Measurements from ENCODE around the gene EME2.
"Not testable (repeated sequence)": the region's sequence is repeated elsewhere in the genome, so short reads cannot be mapped to it uniquely, and the experiment has no call there.

EME2 gene

DNA sequence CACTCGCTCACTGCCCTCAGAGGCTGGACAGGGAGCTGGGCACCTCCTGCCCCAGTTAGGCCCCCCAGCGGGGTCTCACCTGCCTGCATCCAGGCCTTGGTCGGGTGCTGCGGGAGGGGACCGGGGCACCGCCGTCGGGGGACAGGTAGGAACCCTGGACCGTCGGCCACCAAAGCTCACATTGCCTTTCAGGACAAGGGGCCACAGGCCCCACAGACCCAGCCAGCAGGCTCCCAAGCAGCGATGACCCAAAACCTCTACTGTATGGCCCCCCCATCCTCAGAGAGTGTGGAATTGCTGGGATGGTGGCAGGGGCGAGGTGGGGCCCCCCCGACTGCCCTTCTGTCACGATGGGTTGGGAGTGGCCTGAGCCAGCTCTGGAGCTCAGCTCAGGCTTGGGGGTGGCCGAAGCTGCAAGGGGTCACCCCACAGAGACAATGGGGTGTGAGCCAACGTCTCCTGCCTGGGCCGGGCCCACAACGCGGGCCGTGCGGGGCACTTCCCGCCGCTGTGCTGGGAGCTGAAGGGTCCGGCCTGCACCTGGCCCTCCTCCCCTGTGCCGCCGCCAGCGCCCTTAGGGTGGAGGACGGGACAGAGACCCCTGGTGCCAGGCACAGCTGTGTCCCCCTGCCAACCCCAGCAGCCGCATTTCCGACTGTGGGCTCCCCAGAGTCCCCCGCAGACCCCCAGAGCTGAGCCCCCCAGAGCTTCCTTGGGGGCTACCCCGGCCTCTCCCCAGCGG is 20.4 kb downstream of the EME2 start:
- no peak for DNase-seq

DNA sequence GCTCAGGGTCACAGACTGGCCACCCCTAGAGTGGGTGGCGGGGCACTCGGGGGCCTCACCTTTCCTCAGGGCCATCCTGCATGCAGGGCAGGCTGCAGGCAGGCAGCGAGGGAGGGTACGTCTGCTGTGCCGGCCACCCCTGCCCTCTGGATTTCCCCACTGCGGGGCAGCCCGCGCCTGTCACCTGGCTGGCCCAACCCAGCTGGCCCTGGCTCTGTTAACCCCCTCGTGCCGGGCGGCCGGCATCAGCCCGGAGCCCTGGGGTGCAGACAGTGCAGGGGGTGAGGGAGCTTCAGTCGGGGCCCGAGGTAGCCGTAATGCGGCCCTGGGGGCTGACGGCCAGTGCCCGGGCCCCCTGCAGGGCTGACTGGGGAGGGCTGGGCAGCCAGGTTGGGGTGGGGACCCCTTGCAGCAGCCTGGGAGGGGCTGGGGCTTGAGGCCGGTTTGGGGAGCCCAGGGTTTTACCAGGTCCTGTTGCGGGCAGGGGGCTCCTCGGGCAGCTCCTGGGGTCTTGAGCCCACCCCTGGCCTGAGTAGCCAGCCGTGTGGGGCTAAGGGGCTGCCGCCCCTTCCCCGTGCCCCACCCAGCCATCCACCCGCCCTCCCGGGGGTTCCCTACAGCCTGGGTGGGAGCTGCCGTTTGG is 21.1 kb downstream of the EME2 start, which contains the start of gene IGFALS:
IGFALS (minus strand) TSS at position 128 of the 643 bp plus-strand sequence; CDS start at position 75, 53 bp downstream.
- no peak for DNase-seq

DNA sequence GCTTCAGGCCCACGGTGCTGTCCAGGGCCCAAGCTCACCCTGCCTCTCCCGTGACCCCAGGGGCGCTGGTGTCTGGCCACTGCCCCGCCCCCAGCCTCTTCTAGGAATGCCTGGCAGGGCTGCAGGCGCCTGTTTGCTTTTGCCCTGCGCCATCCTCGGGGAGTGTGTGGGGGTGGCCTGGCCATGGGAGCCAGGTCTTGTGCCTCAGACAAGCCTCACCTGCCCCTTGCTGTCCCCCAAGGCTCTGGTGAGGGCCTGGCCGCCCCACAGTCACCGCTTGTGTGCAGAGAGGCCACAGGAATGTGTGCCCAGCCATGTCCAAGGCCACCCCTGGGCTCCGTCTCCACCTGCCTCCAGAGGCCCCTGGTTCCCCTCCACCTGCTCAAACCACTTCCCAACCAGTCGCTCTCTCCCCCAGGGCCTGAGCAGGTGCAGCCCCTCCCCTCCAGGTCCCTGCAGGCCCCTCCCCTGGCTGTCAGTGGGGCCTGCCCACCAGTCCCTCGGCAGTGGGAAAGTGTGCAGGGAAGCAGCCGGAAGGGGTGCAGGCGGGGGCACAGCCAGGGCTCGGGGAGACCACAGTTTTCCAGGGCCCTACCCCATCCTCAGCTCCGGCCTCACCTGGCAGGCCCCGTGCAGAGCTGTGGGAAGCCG is 21.7 kb downstream of the EME2 start:
- no peak for DNase-seq

DNA sequence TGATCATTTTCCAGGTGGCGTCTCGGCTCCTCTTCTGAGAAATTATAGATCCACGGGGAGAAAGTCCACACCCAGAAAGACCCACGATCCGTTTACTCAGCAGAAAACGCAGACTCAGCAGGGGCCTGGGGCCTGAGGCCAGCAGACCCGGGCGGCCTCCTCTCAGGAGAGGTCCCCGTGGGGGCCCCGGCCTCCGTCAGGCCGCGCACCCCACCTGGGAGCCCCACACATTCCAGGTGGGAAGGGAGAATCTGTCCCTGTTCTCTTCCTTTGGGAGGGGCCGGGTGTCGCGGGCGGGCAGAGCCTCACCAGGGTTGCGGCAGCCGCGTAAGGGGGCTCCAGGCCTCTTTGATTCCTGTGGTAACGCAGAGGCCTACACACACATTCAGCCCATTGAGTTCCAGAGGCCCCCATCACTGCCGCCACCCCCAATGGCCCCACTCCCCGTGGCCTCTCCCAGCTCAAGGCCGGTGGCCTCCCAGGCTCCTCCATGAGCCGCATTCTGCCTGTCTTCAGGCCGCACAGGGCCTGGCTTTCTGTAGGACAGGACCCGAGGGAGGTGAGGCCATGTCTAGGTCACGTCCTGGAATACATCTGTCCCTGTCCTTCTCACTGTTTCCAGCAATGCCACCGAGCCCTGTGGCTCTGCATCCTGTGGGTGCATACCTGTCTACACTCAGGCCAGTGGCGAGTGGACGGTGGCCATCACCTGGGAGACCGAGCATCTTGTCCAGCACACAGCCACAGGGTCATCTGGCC is 22.5 kb downstream of the EME2 start:
- no peak for DNase-seq

DNA sequence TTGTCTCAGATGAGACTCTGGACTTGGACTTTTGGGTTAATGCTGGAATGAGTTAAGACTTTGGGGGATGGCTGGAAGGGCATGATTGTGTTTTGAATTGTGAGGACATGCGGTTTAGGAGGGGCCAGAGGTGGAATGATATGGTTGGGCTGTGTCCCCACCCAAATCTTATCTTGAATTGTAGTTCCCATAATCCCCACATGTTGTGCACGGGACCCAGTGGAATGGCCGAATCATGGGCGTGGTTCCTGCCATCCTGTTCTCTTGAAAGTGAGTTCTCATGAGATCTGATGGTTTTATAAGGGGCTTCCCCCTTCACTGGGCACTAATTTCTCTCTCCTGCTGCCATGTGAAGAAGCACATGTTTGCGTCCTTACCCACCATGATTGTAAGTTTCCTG is 26.7 kb downstream of the EME2 start:
- not testable (repeated sequence) for DNase-seq

DNA sequence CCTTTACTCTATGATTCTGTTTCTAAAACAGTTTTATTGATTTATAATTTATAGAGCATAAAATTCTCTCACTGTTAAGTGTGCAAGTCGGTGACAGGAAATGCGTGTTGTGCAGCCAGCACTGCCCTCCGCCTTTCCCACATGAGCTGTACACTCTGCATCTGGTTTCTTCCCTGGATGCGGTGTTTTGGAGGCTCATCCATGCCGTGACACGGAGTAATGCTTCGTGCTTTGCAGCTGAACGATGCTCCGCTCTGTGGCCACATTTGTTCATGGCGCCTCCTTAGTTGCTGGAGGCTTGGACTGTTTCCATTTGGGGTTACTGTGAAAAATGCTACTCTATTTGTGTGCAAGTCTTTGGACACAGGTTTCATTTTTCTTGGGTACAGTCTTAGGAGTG is 28.1 kb downstream of the EME2 start:
- no peak for DNase-seq

DNA sequence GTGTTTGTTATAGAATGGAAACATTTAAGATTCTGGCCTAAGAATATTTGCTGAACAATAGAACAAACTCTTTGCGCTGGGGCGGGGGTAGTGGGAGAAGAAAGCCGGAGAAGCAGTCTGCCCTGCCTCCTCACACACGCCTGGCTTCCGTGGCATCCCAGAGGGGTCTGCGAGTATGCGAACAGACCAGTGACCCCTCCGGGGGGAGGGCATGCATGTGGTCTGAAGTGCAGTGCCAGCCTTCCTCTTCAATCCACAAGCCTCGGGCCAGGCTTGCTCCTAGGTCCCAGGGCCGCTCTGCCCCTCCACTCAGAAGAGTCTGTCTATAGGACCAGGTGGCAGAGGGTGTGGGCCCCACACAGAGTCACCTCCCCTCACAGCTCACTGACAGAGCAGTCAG is 35.0 kb downstream of the EME2 start:
- DNase-seq = no peak

DNA sequence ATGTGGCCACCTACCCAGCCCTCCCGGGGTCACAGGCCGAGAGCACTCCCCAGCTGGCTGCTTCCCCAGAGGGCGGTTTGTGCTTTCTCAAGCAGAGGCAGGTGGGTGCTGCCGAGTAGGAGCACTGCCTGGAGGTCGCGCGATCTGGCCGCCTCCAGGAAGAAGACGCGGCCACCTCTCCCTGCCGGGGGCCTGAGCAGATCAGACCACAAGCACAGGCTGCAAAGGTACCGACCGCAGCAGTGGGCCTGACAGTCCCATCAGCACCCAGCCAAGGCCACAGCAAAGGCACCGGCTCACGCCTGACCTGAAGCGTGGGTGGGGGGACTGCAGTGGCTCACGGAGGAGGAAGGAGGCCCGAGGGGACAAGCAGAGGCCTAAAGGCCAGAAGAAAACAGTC is 36.1 kb downstream of the EME2 start:
- DNase-seq = no peak

DNA sequence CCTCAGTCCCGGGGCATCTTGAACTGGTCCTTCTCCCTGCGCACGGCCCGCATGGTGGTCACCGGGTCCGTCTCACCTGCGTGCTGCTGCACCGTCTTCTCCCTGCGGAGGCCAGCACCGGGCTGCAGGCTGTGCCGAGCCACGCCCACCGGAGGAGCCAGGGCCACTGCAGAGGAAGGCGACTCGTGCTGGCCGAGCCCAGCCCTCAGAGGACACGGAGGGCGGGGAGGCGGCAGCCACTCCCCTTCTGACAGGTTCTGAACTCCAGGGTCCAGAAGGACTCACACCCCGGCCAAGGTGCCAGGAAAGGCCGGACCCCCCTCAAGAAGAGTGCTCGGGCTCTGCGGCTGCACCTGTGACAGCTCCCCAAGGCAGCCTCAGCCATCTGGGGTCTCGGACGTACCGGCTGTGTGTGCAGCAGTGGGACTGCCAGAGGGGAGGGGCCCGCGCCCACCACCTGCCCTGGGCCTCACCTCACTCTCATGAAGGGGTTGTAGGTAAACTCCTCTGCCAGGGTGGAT is 36.7 kb downstream of the EME2 start:
- no peak for DNase-seq

DNA sequence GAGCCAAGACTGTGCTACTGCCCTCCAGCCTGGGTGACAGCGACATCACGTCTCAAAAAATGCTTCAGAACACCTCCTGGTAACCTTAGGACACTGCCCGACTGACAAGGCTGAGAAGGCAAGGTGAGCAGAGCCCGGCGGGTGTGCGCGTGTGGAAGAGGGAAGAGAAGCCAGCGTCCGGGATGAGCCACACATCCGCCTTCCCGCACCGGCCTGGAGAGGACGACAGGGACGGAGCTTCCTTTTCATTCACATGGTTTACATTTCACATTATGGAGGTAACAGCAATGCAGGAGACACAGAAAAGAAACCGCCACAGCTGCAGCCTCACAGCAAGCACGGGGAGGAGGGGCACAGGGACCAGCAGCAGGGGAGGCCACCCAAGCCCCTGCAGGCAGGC is 37.5 kb downstream of the EME2 start:
- no peak for DNase-seq

DNA sequence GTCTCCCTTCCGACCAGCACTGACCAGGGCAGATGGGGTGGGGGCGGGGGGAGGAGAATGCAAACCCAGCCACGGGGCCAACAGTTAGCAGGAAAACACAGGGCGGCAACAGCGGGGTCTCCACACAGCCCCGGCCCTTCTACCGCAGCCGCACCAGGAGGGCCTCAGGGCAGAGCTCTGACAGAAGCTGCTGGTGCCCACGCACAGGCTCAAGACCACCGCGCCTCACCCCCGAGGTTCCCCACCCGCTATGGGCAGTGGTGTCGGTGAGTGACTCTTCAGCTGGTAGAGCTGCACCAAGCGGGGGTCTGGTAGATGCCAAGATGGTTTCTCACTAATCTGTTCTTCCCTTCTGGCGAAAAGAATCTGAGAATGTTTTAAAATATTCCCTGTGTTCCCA is 37.9 kb downstream of the EME2 start:
- DNase-seq = no peak

DNA sequence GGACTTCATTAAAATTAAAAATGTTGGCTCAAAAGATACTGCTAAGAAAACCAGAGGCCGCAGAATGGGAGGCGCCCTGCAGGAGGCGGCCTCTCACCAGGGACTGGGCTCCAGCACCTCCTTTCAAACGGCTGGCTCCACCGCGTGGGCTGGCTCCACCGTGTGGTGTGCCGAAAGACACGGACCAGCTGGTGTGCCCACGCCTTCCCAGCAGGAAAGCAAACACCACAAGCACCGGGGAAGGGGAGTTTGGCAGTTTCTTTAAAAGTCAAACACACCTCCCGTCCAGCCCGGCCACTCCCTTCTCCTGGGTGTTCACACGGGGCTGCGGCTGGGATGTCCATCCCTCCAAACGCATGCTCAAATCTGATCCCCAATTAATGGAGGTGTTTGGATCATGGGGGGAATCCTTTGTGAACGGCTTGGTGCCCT is 40.1 kb downstream of the EME2 start:
- peak; percentile 45 to 55 for DNase-seq

DNA sequence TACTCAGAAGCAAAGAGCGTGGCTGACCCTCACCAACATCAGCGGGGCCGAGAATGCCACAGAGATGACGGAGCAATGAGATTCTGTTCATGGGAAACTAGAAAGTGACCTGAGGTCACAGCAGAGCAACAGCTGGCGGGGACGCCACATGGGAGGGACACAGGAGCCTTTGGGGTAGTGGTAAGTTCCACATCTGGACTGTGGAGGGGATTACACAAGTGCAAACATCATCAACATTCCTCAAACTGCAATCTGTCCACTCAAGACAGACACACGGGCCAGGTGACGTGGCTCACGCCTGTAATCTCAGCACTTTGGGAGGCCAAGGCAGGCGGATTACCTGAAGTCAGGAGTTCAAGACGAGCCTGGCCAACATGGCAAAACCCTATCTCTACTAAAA is 42.9 kb downstream of the EME2 start:
- no peak for DNase-seq

DNA sequence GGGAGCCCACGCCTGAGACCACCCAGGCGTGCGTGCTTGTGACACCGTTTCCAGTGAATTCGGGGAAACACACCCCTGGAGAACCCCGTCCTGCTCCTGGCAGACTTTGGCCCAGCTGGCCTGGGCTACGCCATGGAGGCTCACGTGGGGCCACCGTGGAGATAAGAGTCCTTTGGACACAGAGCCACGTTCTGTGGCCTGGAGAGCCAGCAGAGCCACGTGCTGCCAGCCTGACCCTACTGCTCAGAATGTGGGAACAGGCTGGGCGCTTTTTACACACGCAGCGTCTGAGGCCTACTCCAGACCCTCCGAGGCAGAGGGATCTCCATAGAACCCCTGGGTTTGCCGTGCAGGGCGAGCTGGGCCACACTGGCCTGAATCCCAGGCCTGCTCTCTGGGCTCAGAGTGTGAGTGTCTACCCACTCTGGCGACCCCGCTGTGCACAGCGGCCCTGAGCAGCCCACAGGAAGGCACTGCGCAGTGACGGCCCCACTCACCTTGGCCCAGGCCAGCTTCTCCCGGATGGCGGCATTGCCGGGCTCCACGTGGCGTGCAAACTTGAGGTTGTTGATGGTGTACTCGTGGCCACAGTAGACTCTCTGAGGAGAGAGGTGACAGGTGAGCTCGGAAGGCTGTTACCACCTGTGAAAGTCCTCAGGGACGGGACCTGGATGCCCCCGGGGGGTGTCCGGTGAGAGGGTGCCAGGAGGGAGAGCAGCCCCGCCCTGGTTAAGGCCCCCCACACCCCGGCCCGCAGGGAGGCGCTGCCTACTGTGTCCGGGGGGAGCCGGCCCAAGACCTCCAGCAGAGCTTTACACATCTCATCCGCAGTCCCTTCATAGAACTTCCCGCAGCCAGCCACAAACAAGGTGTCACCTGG is 44.0 kb downstream of the EME2 start:
- DNase-seq = no peak

DNA sequence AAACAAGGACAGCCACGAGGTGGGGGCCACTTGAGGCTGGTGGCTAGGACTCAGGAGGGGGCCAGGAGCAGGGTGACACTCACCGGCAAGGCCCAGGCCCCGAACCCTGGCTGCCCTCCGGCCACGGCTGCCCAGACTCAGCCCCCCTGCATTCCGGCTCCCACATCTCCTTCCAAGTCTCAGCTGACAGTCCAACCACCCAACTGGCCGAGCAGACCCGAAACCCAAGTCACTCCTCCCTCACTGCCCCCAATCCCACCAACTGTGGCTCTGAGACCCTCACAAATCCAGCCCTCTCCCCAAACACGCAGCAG is 44.6 kb downstream of the EME2 start:
- DNase-seq = no peak

DNA sequence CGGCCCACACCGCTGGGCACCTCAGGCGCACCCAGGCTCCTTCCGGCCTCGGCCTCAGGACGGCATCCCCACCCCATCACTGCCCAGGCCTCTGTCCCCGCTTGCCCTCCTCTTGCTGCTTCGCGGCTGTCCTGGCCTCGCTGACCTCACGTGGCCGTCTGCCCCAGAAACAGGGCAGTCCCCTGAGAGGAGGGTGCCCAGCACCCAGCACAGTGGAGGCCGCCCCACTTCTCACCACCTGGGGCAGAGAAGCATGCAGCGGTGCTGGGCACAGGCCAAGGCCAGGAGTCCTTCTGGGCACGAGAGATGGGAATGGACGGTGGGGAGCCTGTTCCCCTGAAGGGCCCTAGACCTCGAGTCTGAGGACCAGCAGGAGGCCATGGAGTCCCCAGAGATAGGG is 45.1 kb downstream of the EME2 start:
- DNase-seq = no peak

DNA sequence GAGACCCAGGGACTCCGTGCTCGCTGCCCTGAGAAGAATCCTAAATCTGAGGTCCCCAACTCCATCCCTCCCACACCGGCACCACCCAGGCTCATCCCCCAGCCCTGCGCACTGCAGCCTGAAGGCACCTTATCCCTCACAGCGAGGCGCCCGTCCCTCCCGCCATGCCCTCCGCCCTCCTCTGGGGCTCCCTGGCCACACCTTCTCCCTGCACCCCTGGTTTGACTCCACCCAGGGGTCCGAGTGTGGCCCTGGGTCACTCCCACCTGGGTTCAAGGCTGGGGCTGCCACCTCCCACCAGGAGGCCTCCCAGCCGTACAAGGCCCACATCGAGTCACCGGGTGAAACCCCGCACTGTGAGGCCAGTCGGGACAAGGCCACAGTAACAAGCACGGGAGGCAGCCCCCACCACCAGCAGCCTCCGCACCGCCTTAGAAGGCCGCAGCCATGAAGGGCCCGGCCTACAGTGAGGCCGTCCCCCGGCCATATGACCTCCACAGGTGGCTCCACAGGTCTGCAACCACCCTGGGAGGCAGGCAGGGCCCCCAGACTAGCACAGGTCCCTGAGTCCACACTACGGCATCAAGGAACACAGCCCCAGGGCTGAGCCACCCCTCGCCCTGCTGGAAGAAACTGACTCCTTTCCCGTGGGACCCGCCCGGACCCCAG is 45.7 kb downstream of the EME2 start:
- DNase-seq = no peak

DNA sequence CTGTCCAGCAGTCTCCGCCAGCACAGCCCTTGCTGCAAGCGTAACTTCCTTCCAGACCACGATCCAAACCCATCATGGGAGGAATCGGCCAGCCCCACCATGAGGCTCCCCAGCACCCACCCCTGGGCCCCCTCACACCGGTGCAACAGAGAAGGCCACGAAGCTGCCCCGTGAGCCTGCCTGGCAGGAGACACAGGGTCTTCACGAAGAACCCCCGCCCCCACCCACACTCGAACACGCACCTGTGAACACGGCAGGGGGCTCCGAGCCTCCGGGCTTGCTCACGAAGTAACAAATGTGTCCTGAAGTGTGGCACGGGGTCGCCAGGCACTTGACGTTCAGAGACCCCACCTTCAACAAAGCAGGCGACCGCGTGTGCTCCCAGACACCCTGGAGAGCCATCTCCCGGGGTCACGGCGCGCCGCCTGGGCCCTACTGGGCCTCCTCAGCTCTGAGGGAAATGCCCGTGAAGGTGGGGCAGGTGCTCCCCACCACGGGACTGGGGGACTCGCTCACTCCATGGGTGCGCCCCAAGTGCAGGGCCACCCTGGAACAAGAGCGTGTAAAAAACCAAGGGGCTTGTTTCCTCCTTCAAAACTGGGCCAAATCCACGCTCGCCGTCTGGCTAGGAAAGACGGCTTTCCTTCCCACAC is 46.4 kb downstream of the EME2 start:
- DNase-seq = no peak

DNA sequence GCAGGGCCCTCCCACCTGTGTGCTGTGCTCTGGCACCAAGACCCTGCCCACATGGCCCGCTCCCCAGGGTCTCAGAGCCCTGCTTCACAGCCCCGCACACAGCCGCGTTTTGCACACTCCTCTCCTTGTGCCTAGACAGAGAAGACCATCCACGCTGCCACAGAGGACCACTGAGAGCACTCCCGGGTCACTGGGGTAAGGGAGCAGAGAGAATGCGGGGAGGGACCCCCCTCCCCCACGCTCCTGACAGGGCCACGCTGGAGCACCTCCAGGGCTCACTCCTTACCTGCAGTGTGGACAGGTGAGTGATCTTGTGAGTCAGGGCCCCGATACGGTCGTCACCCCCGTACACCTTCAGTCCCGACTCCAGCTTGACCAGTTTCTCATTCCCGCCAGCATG is 47.0 kb downstream of the EME2 start:
- no peak for DNase-seq

DNA sequence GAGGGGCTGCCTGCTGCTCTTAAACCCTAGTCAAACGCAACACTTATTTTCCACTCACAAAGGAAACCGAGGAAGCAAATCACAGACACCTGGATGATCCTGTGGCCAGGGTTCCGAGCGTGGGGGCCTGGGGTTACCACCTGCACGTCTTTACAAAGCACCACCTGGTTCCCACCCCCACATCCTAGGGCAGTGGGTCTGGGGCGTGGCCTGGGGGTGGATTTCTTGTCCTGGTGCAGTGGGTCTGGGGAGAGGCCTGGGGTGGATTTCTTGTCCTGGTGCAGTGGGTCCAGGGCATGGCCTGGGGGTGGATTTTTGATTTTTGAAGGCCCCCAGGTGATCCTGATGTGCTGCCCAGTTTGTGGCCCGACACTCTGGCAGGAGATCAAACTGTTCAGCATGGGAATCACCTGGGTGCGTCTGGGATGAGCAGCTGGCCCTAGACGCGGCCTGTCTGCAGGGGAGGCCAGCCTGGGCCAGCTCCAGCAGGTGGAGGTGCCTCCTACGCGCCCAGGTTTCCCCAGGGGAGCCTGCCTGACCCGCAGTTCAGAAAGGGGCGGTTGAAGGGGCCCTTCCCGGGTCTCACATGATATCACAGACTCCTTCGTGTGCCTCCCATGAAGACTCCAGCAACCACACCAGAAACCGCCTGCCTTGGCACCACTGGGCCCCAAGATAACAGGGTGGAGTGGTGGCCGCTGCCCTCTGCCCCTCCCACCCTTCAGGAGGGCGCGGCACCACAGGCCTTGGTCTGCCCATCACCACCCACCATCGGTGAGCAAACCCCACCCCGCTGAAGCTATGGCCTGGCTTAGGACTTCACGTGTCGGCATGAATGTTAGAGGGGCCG is 47.7 kb downstream of the EME2 start:
- DNase-seq = no peak
